Measurements from ENCODE around the gene PRMT2. TPM values are rescaled to one million over a fixed set of nuclear protein-coding genes. Genes with fewer than 3 reads are reported as not detected.

PRMT2 gene
- total RNA-seq, 1 donor from 2014 or later: 151 TPM

DNA sequence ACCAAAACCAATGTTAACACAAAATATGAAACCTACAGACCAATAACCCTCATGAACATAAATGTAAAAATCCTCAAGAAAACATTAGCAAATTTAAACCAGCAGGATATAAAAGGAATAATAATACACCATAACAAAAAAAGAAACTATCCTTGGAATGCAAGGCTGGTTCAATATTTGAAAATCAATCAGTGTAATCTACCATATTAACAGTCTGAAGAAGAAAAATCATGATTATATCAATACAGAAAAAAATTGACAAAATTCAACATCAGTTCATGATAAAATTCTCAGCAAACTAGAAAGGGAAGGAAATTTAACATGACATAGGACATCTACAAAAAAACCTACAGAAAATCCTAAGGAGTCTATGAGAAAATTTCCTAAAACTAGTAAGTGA, 19.8 kb downstream of the PRMT2 start:
- peaks cover 60% of the 10 kb centered on the region for H3K36me3 Mint-ChIP-seq (ENCODE audit: low read depth, unreplicated experiment)
- H3K27ac Mint-ChIP-seq (ENCODE audit: unreplicated experiment): no peak overlapping the region
- DNase-seq (ENCODE audit: low spot score): no peak
- no peaks in the 10 kb centered on the region for H3K9me3 Mint-ChIP-seq (ENCODE audit: unreplicated experiment)
- TF ChIP-seq, protein P1, sequence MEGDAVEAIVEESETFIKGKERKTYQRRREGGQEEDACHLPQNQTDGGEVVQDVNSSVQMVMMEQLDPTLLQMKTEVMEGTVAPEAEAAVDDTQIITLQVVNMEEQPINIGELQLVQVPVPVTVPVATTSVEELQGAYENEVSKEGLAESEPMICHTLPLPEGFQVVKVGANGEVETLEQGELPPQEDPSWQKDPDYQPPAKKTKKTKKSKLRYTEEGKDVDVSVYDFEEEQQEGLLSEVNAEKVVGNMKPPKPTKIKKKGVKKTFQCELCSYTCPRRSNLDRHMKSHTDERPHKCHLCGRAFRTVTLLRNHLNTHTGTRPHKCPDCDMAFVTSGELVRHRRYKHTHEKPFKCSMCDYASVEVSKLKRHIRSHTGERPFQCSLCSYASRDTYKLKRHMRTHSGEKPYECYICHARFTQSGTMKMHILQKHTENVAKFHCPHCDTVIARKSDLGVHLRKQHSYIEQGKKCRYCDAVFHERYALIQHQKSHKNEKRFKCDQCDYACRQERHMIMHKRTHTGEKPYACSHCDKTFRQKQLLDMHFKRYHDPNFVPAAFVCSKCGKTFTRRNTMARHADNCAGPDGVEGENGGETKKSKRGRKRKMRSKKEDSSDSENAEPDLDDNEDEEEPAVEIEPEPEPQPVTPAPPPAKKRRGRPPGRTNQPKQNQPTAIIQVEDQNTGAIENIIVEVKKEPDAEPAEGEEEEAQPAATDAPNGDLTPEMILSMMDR (IDR thresholded peaks at IDR 0.05; ENCODE audit: unreplicated experiment): no peak
- peaks cover 7% of the 10 kb centered on the region for H3K27me3 Mint-ChIP-seq (ENCODE audit: unreplicated experiment)
- peak overlapping the region; percentile 76 for H3K4me3 Mint-ChIP-seq (ENCODE audit: unreplicated experiment)
- H3K4me1 Mint-ChIP-seq (ENCODE audit: unreplicated experiment): no peaks in the 10 kb centered on the region

DNA sequence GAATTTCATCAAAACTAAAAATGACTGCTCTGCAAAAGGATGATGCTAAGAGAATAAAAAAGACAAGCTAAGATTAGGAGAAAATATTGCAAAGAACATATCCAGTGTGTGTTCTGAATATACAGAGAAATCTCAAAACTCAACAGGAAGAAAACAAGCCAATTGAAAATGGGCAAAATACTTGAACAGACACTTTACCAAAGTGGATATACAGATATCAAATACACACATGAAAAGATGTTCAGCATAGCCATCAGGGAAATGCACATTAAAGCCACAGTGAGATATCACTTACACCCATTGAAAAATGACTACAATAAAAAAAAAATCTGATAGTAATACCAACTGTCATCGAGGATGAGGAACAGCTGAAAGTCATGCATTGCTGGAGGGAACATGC, 21.3 kb downstream of the PRMT2 start:
- H3K9me3 Mint-ChIP-seq (ENCODE audit: unreplicated experiment): no peaks in the 10 kb centered on the region
- no peaks in the 10 kb centered on the region for H3K4me1 Mint-ChIP-seq (ENCODE audit: unreplicated experiment)
- H3K4me3 Mint-ChIP-seq (ENCODE audit: unreplicated experiment): no peak overlapping the region
- TF ChIP-seq, protein P1 (IDR thresholded peaks at IDR 0.05; ENCODE audit: unreplicated experiment): no peak
- no peak for DNase-seq (ENCODE audit: low spot score)
- H3K27ac Mint-ChIP-seq (ENCODE audit: unreplicated experiment): no peak overlapping the region
- peaks cover 47% of the 10 kb centered on the region for H3K36me3 Mint-ChIP-seq (ENCODE audit: low read depth, unreplicated experiment)
- peaks cover 4% of the 10 kb centered on the region for H3K27me3 Mint-ChIP-seq (ENCODE audit: unreplicated experiment)

DNA sequence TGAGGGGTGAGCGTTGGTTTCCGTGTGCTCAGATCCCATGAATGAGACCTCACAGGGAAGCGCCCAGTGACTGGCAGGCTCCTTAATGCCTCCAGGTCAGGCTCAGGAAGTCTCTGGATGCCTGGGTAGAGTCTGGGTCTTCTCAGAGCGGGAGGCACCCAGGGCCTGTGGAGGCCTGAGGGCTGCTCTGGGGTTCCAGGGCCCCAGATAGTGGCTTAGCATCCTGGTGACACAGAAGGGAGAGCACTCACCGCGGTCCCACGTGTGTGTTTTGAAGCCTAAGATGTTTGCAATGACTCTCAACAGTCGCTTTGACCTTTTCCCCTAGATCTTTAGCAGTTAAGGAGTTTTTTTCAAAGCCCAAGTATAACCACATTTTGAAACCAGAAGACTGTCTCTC, 25.0 kb downstream of the PRMT2 start:
- TF ChIP-seq, protein P1 (IDR thresholded peaks at IDR 0.05; ENCODE audit: unreplicated experiment): no peak
- no peaks in the 10 kb centered on the region for H3K9me3 Mint-ChIP-seq (ENCODE audit: unreplicated experiment)

DNA sequence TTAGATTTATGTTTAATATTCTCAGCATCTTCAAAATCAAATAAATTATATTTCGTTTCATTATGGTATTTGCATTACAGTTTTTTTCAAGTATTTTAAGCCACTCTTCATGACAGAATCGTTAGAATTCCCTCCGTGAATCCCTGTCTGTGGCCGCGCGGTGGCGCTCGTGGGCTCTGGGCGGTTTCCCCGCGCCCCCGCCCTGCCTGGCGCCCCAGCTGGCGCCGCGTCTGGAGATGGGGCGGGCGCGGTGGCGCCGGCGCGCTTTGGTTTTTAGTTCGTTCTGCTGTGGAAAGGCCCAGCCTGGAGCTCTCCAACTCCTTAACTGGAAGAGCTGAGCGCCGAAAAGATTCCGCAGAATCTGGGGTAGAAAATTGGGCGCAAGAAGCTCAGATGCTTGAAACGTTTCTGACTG, 25.7 kb downstream of the PRMT2 start:
- peak; percentile 67 for DNase-seq (ENCODE audit: low spot score)
- no peak overlapping the region for H3K4me3 Mint-ChIP-seq (ENCODE audit: unreplicated experiment)

More for the DNA sequence above, 25.0 kb downstream of the PRMT2 start:
- no peak for DNase-seq (ENCODE audit: low spot score)
- Mint-ChIP-seq H3K4me3 (ENCODE audit: unreplicated experiment) (no peak overlapping the region), H3K36me3 (ENCODE audit: low read depth, unreplicated experiment) (peaks cover 28% of the 10 kb centered on the region), H3K4me1 (ENCODE audit: unreplicated experiment) (no peaks in the 10 kb centered on the region), H3K27ac (ENCODE audit: unreplicated experiment) (no peak overlapping the region), H3K27me3 (ENCODE audit: unreplicated experiment) (peaks cover 4% of the 10 kb centered on the region)

DNA sequence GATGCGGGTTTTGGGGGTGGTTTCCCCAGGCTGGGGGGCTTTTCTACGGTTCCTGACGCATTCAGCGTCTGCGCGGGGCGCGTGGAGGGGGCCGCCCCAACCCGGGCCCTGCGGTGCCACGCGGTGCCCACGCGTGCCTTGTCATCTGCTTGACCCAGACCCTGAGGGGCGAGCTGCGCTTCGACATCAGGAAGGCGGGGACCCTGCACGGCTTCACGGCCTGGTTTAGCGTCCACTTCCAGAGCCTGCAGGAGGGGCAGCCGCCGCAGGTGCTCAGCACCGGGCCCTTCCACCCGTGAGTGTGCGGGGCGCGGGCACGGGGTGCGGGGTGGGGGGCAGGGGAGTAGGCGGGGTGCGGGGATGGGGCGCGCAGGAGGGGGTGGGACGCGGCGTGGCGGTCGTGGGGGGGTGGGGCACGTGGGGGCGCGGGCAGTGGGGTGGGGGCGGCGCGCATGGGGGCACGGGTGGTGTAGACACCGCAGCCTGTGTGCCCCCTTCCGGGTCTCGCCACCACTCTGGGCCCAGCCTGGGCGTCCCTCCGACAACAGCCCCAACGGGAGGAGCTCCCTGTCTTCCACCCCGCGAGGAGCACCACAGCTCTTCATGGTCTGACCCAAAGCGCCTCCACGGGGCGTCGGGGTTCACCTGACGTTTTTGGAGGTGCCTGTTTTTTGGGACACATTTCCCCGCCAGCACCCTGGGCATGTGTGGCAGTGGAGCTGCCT, 26.3 kb downstream of the PRMT2 start:
- Mint-ChIP-seq H3K9me3 (ENCODE audit: unreplicated experiment) (no peaks in the 10 kb centered on the region), H3K36me3 (ENCODE audit: low read depth, unreplicated experiment) (peaks cover 19% of the 10 kb centered on the region)
- DNase-seq (ENCODE audit: low spot score): no peak

More for the DNA sequence above, 25.7 kb downstream of the PRMT2 start:
- Mint-ChIP-seq H3K27ac (ENCODE audit: unreplicated experiment) (no peak overlapping the region), H3K36me3 (ENCODE audit: low read depth, unreplicated experiment) (peaks cover 22% of the 10 kb centered on the region), H3K27me3 (ENCODE audit: unreplicated experiment) (peaks cover 4% of the 10 kb centered on the region), H3K9me3 (ENCODE audit: unreplicated experiment) (no peaks in the 10 kb centered on the region), H3K4me1 (ENCODE audit: unreplicated experiment) (no peaks in the 10 kb centered on the region)
- TF ChIP-seq, protein P1 (IDR thresholded peaks at IDR 0.05; ENCODE audit: unreplicated experiment): peak; percentile 86

More for the DNA sequence above, 26.3 kb downstream of the PRMT2 start:
- TF ChIP-seq, protein P1 (IDR thresholded peaks at IDR 0.05; ENCODE audit: unreplicated experiment): no peak
- no peak overlapping the region for H3K27ac Mint-ChIP-seq (ENCODE audit: unreplicated experiment)
- no peaks in the 10 kb centered on the region for H3K4me1 Mint-ChIP-seq (ENCODE audit: unreplicated experiment)
- H3K27me3 Mint-ChIP-seq (ENCODE audit: unreplicated experiment): peaks cover 5% of the 10 kb centered on the region
- no peak overlapping the region for H3K4me3 Mint-ChIP-seq (ENCODE audit: unreplicated experiment)
